Measurements from ENCODE around the gene SKA1.
A peak's percentile ranks its signal among the peaks of the same experiment; 100 is the strongest.

Gene SKA1

GRCh38 chr18:50374753-50375391 lies at the start of gene SKA1:
TSS of gene SKA1 (plus strand) at chr18:50375046. CDS start at chr18:50375831, 785 bp downstream.
- peak; percentile 83 for FAIRE-seq

GRCh38 chr18:50327983-50328382 lies 46.9 kb upstream of the SKA1 start:
- FAIRE-seq = no peak

GRCh38 chr18:50330176-50330575 lies 44.7 kb upstream of the SKA1 start:
- no peak for FAIRE-seq

GRCh38 chr18:50331691-50332090 lies 43.2 kb upstream of the SKA1 start:
- FAIRE-seq = no peak

GRCh38 chr18:50334546-50335152 lies 40.2 kb upstream of the SKA1 start:
- no peak for FAIRE-seq

- FAIRE-seq = no peak
Observed at GRCh38 chr18:50338122-50338521, 36.7 kb upstream of the SKA1 start.

- FAIRE-seq = no peak
Observed at GRCh38 chr18:50338715-50339114, 36.1 kb upstream of the SKA1 start.

- FAIRE-seq = no peak
Observed at GRCh38 chr18:50340078-50340477, 34.8 kb upstream of the SKA1 start.

- FAIRE-seq = no peak
Observed at GRCh38 chr18:50341443-50341842, 33.4 kb upstream of the SKA1 start.

GRCh38 chr18:50350699-50351098 lies 24.1 kb upstream of the SKA1 start:
- no peak for FAIRE-seq

- no peak for FAIRE-seq
Observed at GRCh38 chr18:50356036-50356945, 18.6 kb upstream of the SKA1 start.

GRCh38 chr18:50358844-50359243 lies 16.0 kb upstream of the SKA1 start:
- FAIRE-seq = no peak

- no peak for FAIRE-seq
Observed at GRCh38 chr18:50359806-50360205, 15.0 kb upstream of the SKA1 start.

- FAIRE-seq = no peak
Observed at GRCh38 chr18:50360611-50361010, 14.2 kb upstream of the SKA1 start.

- FAIRE-seq = no peak
Observed at GRCh38 chr18:50369672-50370071, 5.2 kb upstream of the SKA1 start.

- no peak for FAIRE-seq
Observed at GRCh38 chr18:50372743-50373142, 2.1 kb upstream of the SKA1 start.

- FAIRE-seq = no peak
Observed at GRCh38 chr18:50373561-50374219, 1.2 kb upstream of the SKA1 start.

GRCh38 chr18:50374220-50374752 lies 560 bp upstream of the SKA1 start:
- FAIRE-seq = peak; percentile 13

GRCh38 chr18:50377061-50377798 lies 2.4 kb downstream of the SKA1 start:
- no peak for FAIRE-seq

- no peak for FAIRE-seq
Observed at GRCh38 chr18:50388988-50389387, 14.1 kb downstream of the SKA1 start.

- FAIRE-seq = no peak
Observed at GRCh38 chr18:50393802-50394201, 19.0 kb downstream of the SKA1 start.

GRCh38 chr18:50395093-50395492 lies 20.2 kb downstream of the SKA1 start:
- FAIRE-seq = no peak
